H1 (cell line): ENCODE results near the gene SPTBN4. TPM values are rescaled to one million over a fixed set of nuclear protein-coding genes. Genes with fewer than 3 reads are reported as not detected.

Experiments
- CTCF ChIA-PET: fragments of 300-600 bp; sonication (Branson Sonifier 250); formaldehyde crosslinking; loops from one replicate; lab custom pipeline; 2021; ENCODE audit not compliant: partially characterized antibody; lab: Charles Lee
- POLR2A ChIA-PET: fragments of 300-600 bp; sonication (Branson Sonifier 250); formaldehyde crosslinking; loops from one replicate; lab custom pipeline; 2021; ENCODE audit warnings: inconsistent platforms; ENCODE audit not compliant: partially characterized antibody; lab: Charles Lee
- DNase-seq, 2 experiments: peaks; one replicate each; pipeline versions ENCODE4 v3.0.0 to v3.0.0-alpha.2; 2010 to 2022; ENCODE audit warnings: low spot score in 2 of 2, low read depth in 1 of 2, mixed read lengths in 1 of 2
- FAIRE-seq: peaks from 2 replicates; lab custom pipeline; 2011; peaks lifted over from hg19 to GRCh38; lab: Jason Lieb, UNC
- H2AFZ ChIP-seq: 2 replicates; pipeline ENCODE4 v1.8.1; 2012; ENCODE audit warnings: low read length, inconsistent platforms
- H2AK5ac ChIP-seq: 2 replicates; pipeline ENCODE4 v1.6.1; 2013; ENCODE audit warnings: low read depth, low read length
- H2BK120ac ChIP-seq: replicated peaks from 2 replicates; pipeline ENCODE3; 2013; ENCODE audit warnings: low read depth, low read length, inconsistent platforms
- H2BK12ac ChIP-seq: 2 replicates; pipeline ENCODE4 v1.6.1; 2013; ENCODE audit warnings: low read depth, low read length
- H2BK15ac ChIP-seq: 2 replicates; pipeline ENCODE4 v1.6.1; 2013; ENCODE audit warnings: low read length
- H2BK20ac ChIP-seq: 2 replicates; pipeline ENCODE4 v1.6.1; 2013; ENCODE audit warnings: low read length
- H2BK5ac ChIP-seq: 2 replicates; pipeline ENCODE4 v1.6.1; 2013; ENCODE audit warnings: low read depth, low read length
- H3K14ac ChIP-seq: 2 replicates; pipeline ENCODE4 v1.6.1; 2013; ENCODE audit warnings: inconsistent platforms; ENCODE audit not compliant: insufficient read length
- H3K18ac ChIP-seq: 2 replicates; pipeline ENCODE4 v1.6.1; 2013; ENCODE audit warnings: low read length; ENCODE audit errors: extremely low read depth
- H3K23ac ChIP-seq: 2 replicates; pipeline ENCODE4 v1.6.1; 2013; ENCODE audit warnings: inconsistent platforms; ENCODE audit not compliant: insufficient read length
- H3K23me2 ChIP-seq: 2 replicates; pipeline ENCODE4 v1.6.1; 2013; ENCODE audit warnings: low read depth, low read length
- H3K27ac ChIP-seq: 2 replicates; pipeline ENCODE4 v1.6.1; 2011; ENCODE audit warnings: low read depth, low read length, inconsistent platforms
- H3K27me3 ChIP-seq, 4 experiments: replicated peaks in 1 of 4; 1 replicate in 1 of 4; 2 replicates in 3 of 4; pipeline versions ENCODE4 v1.6.1 to v1.8.1; 2011 to 2013; ENCODE audit warnings: low read length in 3 of 4, mild to moderate bottlenecking in 3 of 4, inconsistent platforms in 2 of 4, mixed read lengths in 2 of 4, moderate library complexity in 1 of 4; ENCODE audit not compliant: control insufficient read depth in 3 of 4, insufficient read depth in 3 of 4; ENCODE audit errors: extremely low read depth in 1 of 4
- H3K36me3 ChIP-seq, 4 experiments: 2 replicates each; pipeline versions ENCODE4 v1.6.1 to v1.8.1; 2011 to 2013; ENCODE audit warnings: mild to moderate bottlenecking in 4 of 4, low read length in 3 of 4, moderate library complexity in 2 of 4, control low read depth in 1 of 4, inconsistent platforms in 1 of 4; ENCODE audit not compliant: insufficient read depth in 4 of 4, control insufficient read depth in 2 of 4
- H3K4ac ChIP-seq: replicated peaks from 2 replicates; pipeline ENCODE3; 2013; ENCODE audit warnings: low read length, low read depth, mixed read lengths, inconsistent platforms; ENCODE audit not compliant: insufficient read length
- H3K4me1 ChIP-seq, 4 experiments: replicated peaks in 1 of 4; 1 replicate in 1 of 4; 2 replicates in 3 of 4; pipeline versions ENCODE4 v1.6.1 to v1.8.1; 2011 to 2013; ENCODE audit warnings: low read length in 3 of 4, inconsistent platforms in 2 of 4, mixed read lengths in 1 of 4; ENCODE audit not compliant: insufficient read depth in 4 of 4, control insufficient read depth in 3 of 4
- H3K4me2 ChIP-seq, 2 experiments: 2 replicates each; pipeline versions ENCODE4 v1.6.1 to v1.8.1; 2011 to 2013; ENCODE audit warnings: low read depth in 2 of 2, low read length in 2 of 2, control low read depth in 1 of 2, inconsistent platforms in 1 of 2, mild to moderate bottlenecking in 1 of 2; ENCODE audit not compliant: insufficient read depth in 1 of 2
- H3K4me3 ChIP-seq, 4 experiments: fragments of 200-600, 300-600 bp in 1 of 4; sonication (generic), shearing (Covaris generic), sonication (Bioruptor Twin) in 1 of 4; 2 replicates each; pipeline versions ENCODE4 v1.5.1 to v1.8.1; 2011 to 2016; ENCODE audit warnings: low read length in 4 of 4, low read depth in 3 of 4, control low read depth in 2 of 4, inconsistent platforms in 2 of 4, mild to moderate bottlenecking in 2 of 4, mixed read lengths in 1 of 4, moderate library complexity in 1 of 4; ENCODE audit not compliant: insufficient read depth in 2 of 4; ENCODE audit errors: extremely low read depth in 1 of 4
- H3K56ac ChIP-seq: replicated peaks from 2 replicates; pipeline ENCODE3; 2013; ENCODE audit warnings: low read depth, mild to moderate bottlenecking, mixed read lengths, low read length, inconsistent platforms; ENCODE audit not compliant: insufficient read length
- H3K79me1 ChIP-seq: 2 replicates; pipeline ENCODE4 v1.6.1; 2013; ENCODE audit warnings: low read depth, low read length, control low read depth
- H3K79me2 ChIP-seq, 2 experiments: 2 replicates each; pipeline versions ENCODE4 v1.6.1 to v1.8.1; 2012 to 2013; ENCODE audit warnings: low read length in 2 of 2, mild to moderate bottlenecking in 2 of 2, inconsistent platforms in 1 of 2; ENCODE audit not compliant: insufficient read depth in 2 of 2, control insufficient read depth in 1 of 2
- H3K9ac ChIP-seq, 4 experiments: replicated peaks in 1 of 4; 1 replicate in 1 of 4; 2 replicates in 3 of 4; pipeline versions ENCODE4 v1.6.1 to v1.8.1; 2011 to 2013; ENCODE audit warnings: low read depth in 3 of 4, low read length in 3 of 4, control low read depth in 2 of 4, mild to moderate bottlenecking in 2 of 4, moderate library complexity in 2 of 4, inconsistent platforms in 1 of 4; ENCODE audit errors: extremely low read depth in 1 of 4
- H3K9me3 ChIP-seq, 2 experiments: 2 replicates each; pipeline versions ENCODE4 v1.6.1 to v1.8.1; 2012 to 2013; ENCODE audit warnings: mild to moderate bottlenecking in 2 of 2, moderate library complexity in 2 of 2, control low read depth in 1 of 2, inconsistent platforms in 1 of 2, low read depth in 1 of 2, low read length in 1 of 2, mixed read lengths in 1 of 2; ENCODE audit not compliant: insufficient read depth in 2 of 2
- H4K20me1 ChIP-seq, 2 experiments: replicated peaks in 1 of 2; 2 replicates each; pipeline versions ENCODE3 to v1.8.1; 2011 to 2013; ENCODE audit warnings: inconsistent platforms in 2 of 2, low read length in 2 of 2, mild to moderate bottlenecking in 1 of 2; ENCODE audit not compliant: insufficient read depth in 2 of 2, control insufficient read depth in 1 of 2
- H4K5ac ChIP-seq: 2 replicates; pipeline ENCODE4 v1.6.1; 2013; ENCODE audit warnings: low read length, low read depth, mixed read lengths, inconsistent platforms; ENCODE audit not compliant: insufficient read length
- H4K8ac ChIP-seq: 2 replicates; pipeline ENCODE4 v1.8.0; 2013; ENCODE audit warnings: mild to moderate bottlenecking, moderate library complexity, low read length, inconsistent platforms; ENCODE audit not compliant: insufficient read depth; ENCODE audit errors: extremely low read depth
- H4K91ac ChIP-seq: replicated peaks from 2 replicates; pipeline ENCODE3; 2013; ENCODE audit warnings: low read length, mixed read lengths, inconsistent platforms; ENCODE audit not compliant: insufficient read length
- BACH1 ChIP-seq: IDR thresholded peaks from 2 replicates; pipeline ENCODE4 v1.6.1; 2012; ENCODE audit warnings: low read length, improper control_type of control experiment
- CHD1 ChIP-seq: IDR thresholded peaks from 2 replicates; pipeline ENCODE4 v1.6.1; 2012; ENCODE audit warnings: low read depth, low read length, improper control_type of control experiment
- CTBP2 ChIP-seq: IDR thresholded peaks from 2 replicates; pipeline ENCODE4 v1.7.0; 2011; ENCODE audit warnings: borderline replicate concordance, mild to moderate bottlenecking, moderate library complexity, mixed read lengths, low read length; ENCODE audit not compliant: insufficient read depth, insufficient read length
- EZH2 ChIP-seq: fragments of 200-600 bp; sonication (generic); IDR thresholded peaks from 2 replicates; pipeline ENCODE4 v1.7.1; 2012; ENCODE audit warnings: low read depth, mild to moderate bottlenecking, moderate library complexity, low read length, inconsistent platforms; ENCODE audit not compliant: severe bottlenecking
- MAFK ChIP-seq: IDR thresholded peaks from 2 replicates; pipeline ENCODE4 v1.6.1; 2012; ENCODE audit warnings: low read depth, mild to moderate bottlenecking, improper control_type of control experiment, low read length
- PHF8 ChIP-seq: fragments of 200-600 bp; sonication (generic); conservative IDR thresholded peaks from 2 replicates; pipeline ENCODE4 v1.7.1; 2012; ENCODE audit warnings: low read depth, mild to moderate bottlenecking, inconsistent platforms, low read length, moderate library complexity
- POLR2A ChIP-seq, 2 experiments: IDR thresholded peaks; 1 replicate in 1 of 2; 2 replicates in 1 of 2; pipeline ENCODE4 v1.6.1; 2011; ENCODE audit warnings: low read depth in 2 of 2, low read length in 2 of 2, mild to moderate bottlenecking in 2 of 2; ENCODE audit errors: control extremely low read depth in 1 of 2
- RAD21 ChIP-seq, 2 experiments: IDR thresholded peaks in 1 of 2; conservative IDR thresholded peaks in 1 of 2; 2 replicates each; pipeline ENCODE4 v1.6.1; 2011; ENCODE audit warnings: low read depth in 2 of 2, low read length in 2 of 2, improper control_type of control experiment in 1 of 2, inconsistent platforms in 1 of 2, mild to moderate bottlenecking in 1 of 2, moderate library complexity in 1 of 2
- RBBP5 ChIP-seq: IDR thresholded peaks from 2 replicates; pipeline ENCODE4 v1.7.1; 2012; ENCODE audit warnings: low read depth, mild to moderate bottlenecking, inconsistent platforms, low read length, moderate library complexity, borderline replicate concordance
- RFX5 ChIP-seq: IDR thresholded peaks from 2 replicates; pipeline ENCODE4 v1.6.1; 2011; ENCODE audit warnings: low read depth, low read length, improper control_type of control experiment, borderline replicate concordance
- YY1 ChIP-seq: IDR thresholded peaks from 2 replicates; pipeline ENCODE4 v1.6.1; 2011; ENCODE audit warnings: low read depth, mild to moderate bottlenecking, low read length
- WGBS, 2 experiments: shearing (Covaris generic) in 1 of 2; methylation state at CpG; one replicate each; pipeline versions ENCODE4 v1.1.6 to v1.1.7; 2013 to 2015; ENCODE audit warnings: low lambda C conversion rate in 2 of 2, mixed read lengths in 2 of 2, inconsistent platforms in 1 of 2, low coverage in 1 of 2, missing lambda C conversion rate in 1 of 2; ENCODE audit not compliant: insufficient replicate concordance in 2 of 2, insufficient coverage in 1 of 2, insufficient read length in 1 of 2; ENCODE audit errors: extremely low coverage in 1 of 2, missing lambda C conversion rate in 1 of 2; 5-methylcytosine and 5-hydroxymethylcytosine counted together
- polyA plus RNA-seq, 7 experiments: library from polyadenylated mRNA; depleted of rRNA in 3 of 7; stranded (reverse) in 5 of 7; unstranded in 2 of 7; fragments of >200 nt in 5 of 7; fragments of 200-250 nt in 2 of 7; gene quantifications; 1 replicate in 5 of 7; 2 replicates in 1 of 7; 4 replicates in 1 of 7; pipeline versions ENCODE4 v1.2.1 to v1.2.3, GENCODE V29; 2011 to 2013; ENCODE audit warnings: missing spikeins in 2 of 7, mixed read lengths in 2 of 7
- total RNA-seq: library from RNA; stranded (reverse); fragmentation: NEBNext Ultra II Directional; extraction: Animal tissue kit (Norgen Biotek cat#: 25700); gene quantifications from 2 replicates; pipeline ENCODE4 v1.2.1, GENCODE V29; 2021

SPTBN4 gene
- total and polyA plus RNA-seq, 2 of the 8 experiments (the other 6 are each of a cell fraction or from before 2014, with no cell fraction given), result 1.9 to 3.0 TPM

GRCh38 chr19:40417643-40417981 lies 49.2 kb upstream of the SPTBN4 start:
- CTCF ChIA-PET, result interaction anchor here (0.7 to 4.4 kb wide), 7 partner anchors 8 to 112 kb away, joined by 3 to 41 read pairs (median 4); no protein-coding TSS in a partner anchor
- POLR2A ChIA-PET, result interaction anchor here (0.9 to 4.7 kb wide), 5 partner anchors 9 to 28 kb away, joined by 3 to 18 read pairs (median 10); partner anchors contain the start of genes HIPK4 and SERTAD1

More at GRCh38 chr19:40417643-40417981, 49.2 kb upstream of the SPTBN4 start:
- Histone ChIP-seq H3K79me2 (no peaks in the 10 kb centered on the region), H2BK5ac (no peak overlapping the region), H4K8ac (no peak overlapping the region), H2AFZ (no peak overlapping the region), H4K5ac (no peak overlapping the region), H3K27me3 (no peaks in the 10 kb centered on the region; a peak in 1 of 7 replicates), H3K14ac (no peak overlapping the region), H3K36me3 (0 out of 8 replicates have a peak, but pooled peaks cover 0 to 1% (median 0%) of the 10 kb centered on the region in 4 experiments), H3K9ac (no peak overlapping the region), H4K20me1 (no peaks in the 10 kb centered on the region), H3K27ac (no peak overlapping the region), H2BK20ac (no peak overlapping the region), H2BK120ac (no peak overlapping the region), H3K4me2 (no peak overlapping the region), H3K4me1 (peaks cover 4 to 18% (median 9%) of the 10 kb centered on the region in 4 experiments), H4K91ac (no peak overlapping the region), H3K23me2 (peaks cover 3% of the 10 kb centered on the region; the same call in 1 of the 2 replicates), H2BK12ac (0 out of 2 replicates have a peak overlapping the region, but pooled peaks have one; percentile 75), H3K4me3 (no peak overlapping the region), H2BK15ac (peak overlapping the region; percentile 72; the same call in 1 of the 2 replicates), H2AK5ac (no peak overlapping the region), H3K56ac (no peak overlapping the region), H3K79me1 (no peaks in the 10 kb centered on the region), H3K4ac (no peak overlapping the region), H3K23ac (no peak overlapping the region), H3K9me3 (no peaks in the 10 kb centered on the region), H3K18ac (no peak overlapping the region)
- FAIRE-seq, result no peak
- WGBS, 2 experiments, result 83% methylated on average over 4 of the region's 4 CpGs; no CpG with 5 or more reads in 1 of the 2 experiments
- TF ChIP-seq PHF8 (no peak), RAD21 (IDR thresholded peaks at IDR 0.05 in 1 of 2, conservative IDR thresholded peaks at IDR 0.05 in 1 of 2; ENCODE audit: low read depth in 2 of 2, low read length in 2 of 2) (no peak), POLR2A (IDR thresholded peaks at IDR 0.05; ENCODE audit: control extremely low read depth in 1 of 2, low read depth in 2 of 2, low read length in 2 of 2) (no peak), BACH1 (no peak), RBBP5 (no peak), RFX5 (no peak), CTBP2 (no peak), MAFK (no peak), EZH2 (no peak), CHD1 (no peak), YY1 (no peak)
- no peak for DNase-seq
